Upper lobe of left lung (tissue), 4 donors: ENCODE measurements around the gene CDH22.

Source experiments
- EP300 ChIP-seq, 4 donors: sonication (generic); formaldehyde crosslinking; IDR thresholded peaks; one replicate each; pipeline ENCODE4 v1.5.1; 2017; ENCODE audit warnings: antibody characterized with exemption in 4 of 4, control low read depth in 2 of 4
- POLR2A ChIP-seq, 4 donors: fragments of 450-650 bp; IDR thresholded peaks; one replicate each; pipeline ENCODE4 v1.5.1; 2016 to 2017; ENCODE audit warnings: antibody characterized with exemption in 4 of 4, mild to moderate bottlenecking in 2 of 4
- POLR2AphosphoS5 ChIP-seq, 2 donors: sonication (generic); formaldehyde crosslinking; IDR thresholded peaks; one replicate each; pipeline ENCODE4 v1.5.1; 2017; ENCODE audit warnings: antibody characterized with exemption in 2 of 2
- TF ChIP-seq, protein P1 (sequence below), 6 experiments: fragments of 450-650 bp in 4 of 6; fragments of 200-600 bp in 2 of 6; sonication (generic) in 2 of 6; IDR thresholded peaks; one replicate each; pipeline ENCODE4 v1.5.1; 2016 to 2019; ENCODE audit warnings: antibody characterized with exemption in 6 of 6

GRCh38 chr20:46128310-46129151, 179.8 kb downstream of the CDH22 start:
- TF ChIP-seq, protein P1, sequence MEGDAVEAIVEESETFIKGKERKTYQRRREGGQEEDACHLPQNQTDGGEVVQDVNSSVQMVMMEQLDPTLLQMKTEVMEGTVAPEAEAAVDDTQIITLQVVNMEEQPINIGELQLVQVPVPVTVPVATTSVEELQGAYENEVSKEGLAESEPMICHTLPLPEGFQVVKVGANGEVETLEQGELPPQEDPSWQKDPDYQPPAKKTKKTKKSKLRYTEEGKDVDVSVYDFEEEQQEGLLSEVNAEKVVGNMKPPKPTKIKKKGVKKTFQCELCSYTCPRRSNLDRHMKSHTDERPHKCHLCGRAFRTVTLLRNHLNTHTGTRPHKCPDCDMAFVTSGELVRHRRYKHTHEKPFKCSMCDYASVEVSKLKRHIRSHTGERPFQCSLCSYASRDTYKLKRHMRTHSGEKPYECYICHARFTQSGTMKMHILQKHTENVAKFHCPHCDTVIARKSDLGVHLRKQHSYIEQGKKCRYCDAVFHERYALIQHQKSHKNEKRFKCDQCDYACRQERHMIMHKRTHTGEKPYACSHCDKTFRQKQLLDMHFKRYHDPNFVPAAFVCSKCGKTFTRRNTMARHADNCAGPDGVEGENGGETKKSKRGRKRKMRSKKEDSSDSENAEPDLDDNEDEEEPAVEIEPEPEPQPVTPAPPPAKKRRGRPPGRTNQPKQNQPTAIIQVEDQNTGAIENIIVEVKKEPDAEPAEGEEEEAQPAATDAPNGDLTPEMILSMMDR (IDR thresholded peaks at IDR 0.05), result peak in 5 of 6 experiments; percentile 23 to 53 (median 38)
- TF ChIP-seq POLR2AphosphoS5 (IDR thresholded peaks at IDR 0.05) (no peak), EP300 (IDR thresholded peaks at IDR 0.05) (no peak), POLR2A (IDR thresholded peaks at IDR 0.05) (no peak)
